NB4 (cell line): ENCODE results near the gene ABCB1.

Source experiments
- MYC ChIP-seq: IDR thresholded peaks from 2 replicates; pipeline ENCODE4 v1.6.1; 2011; ENCODE audit warnings: low read depth, low read length
- POLR2A ChIP-seq: IDR thresholded peaks from 2 replicates; pipeline ENCODE4 v1.6.1; 2011; ENCODE audit warnings: mild to moderate bottlenecking; ENCODE audit not compliant: insufficient read length; ENCODE audit errors: extremely low read depth
- TF ChIP-seq, protein P1 (sequence below): IDR thresholded peaks from one replicate; pipeline ENCODE4 v1.5.1; 2012; ENCODE audit warnings: low read depth, low read length

DNA sequence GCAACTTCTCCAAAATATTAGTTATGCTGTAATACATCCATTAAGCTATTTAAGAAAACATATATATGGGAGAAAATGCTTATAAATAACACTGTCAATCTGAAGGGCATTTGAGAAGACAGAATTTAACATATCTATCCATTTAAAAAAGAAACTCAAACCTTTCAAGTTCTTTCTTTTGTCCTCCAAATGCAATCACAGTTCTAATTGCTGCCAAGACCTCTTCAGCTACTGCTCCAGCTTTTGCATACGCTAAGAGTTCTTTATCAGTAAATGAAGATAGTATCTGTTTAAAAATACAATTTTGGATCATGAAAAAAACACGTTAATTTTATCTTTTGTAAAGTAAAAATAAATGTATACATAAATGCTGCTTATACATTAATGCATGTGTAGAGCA is 39.6 kb downstream of the ABCB1 start:
- TF ChIP-seq, protein P1, sequence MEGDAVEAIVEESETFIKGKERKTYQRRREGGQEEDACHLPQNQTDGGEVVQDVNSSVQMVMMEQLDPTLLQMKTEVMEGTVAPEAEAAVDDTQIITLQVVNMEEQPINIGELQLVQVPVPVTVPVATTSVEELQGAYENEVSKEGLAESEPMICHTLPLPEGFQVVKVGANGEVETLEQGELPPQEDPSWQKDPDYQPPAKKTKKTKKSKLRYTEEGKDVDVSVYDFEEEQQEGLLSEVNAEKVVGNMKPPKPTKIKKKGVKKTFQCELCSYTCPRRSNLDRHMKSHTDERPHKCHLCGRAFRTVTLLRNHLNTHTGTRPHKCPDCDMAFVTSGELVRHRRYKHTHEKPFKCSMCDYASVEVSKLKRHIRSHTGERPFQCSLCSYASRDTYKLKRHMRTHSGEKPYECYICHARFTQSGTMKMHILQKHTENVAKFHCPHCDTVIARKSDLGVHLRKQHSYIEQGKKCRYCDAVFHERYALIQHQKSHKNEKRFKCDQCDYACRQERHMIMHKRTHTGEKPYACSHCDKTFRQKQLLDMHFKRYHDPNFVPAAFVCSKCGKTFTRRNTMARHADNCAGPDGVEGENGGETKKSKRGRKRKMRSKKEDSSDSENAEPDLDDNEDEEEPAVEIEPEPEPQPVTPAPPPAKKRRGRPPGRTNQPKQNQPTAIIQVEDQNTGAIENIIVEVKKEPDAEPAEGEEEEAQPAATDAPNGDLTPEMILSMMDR: no peak
- TF ChIP-seq POLR2A: no peak
- no peak for TF ChIP-seq MYC
